AG09309 (cell line): Measurements from ENCODE around the gene CPEB3.

Experiments used
- DNase-seq: peaks from one replicate; pipeline ENCODE4 v3.0.0-alpha.2; 2010; ENCODE audit warnings: low read depth
- H3K4me3 ChIP-seq: 2 replicates; pipeline ENCODE4 v1.5.1; 2011; ENCODE audit warnings: mild to moderate bottlenecking, low read depth, low read length, moderate library complexity; ENCODE audit not compliant: control insufficient read depth
- CTCF ChIP-seq: IDR thresholded peaks from 2 replicates; pipeline ENCODE4 v1.5.1; 2011; ENCODE audit warnings: mild to moderate bottlenecking, low read depth, low read length, inconsistent platforms; ENCODE audit not compliant: insufficient read depth, control insufficient read depth; ENCODE audit errors: missing control alignments

Gene CPEB3

DNA sequence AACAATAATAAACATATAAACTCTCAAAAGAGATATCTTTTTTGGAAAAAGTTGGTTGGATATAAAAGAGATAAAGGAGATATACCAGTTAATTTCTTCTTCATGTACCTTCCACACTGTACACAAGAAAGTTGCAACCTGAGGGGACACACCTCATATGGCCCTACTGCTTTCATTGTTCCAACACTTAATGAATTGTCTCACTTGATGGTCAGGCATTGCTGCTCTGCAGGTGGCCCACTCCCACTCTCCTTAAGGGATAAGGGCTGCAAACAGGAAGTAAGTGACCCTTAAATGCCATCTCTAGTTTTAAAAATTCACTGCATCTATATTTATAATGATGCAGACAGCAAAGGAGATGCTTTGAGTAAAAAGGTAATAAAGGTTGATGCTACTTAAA is 215.0 kb downstream of the CPEB3 start:
- no peak overlapping the region for H3K4me3 ChIP-seq
- DNase-seq = no peak
- TF ChIP-seq CTCF = no peak

GRCh38 chr10:92074126-92074887 is 216.6 kb downstream of the CPEB3 start:
- DNase-seq = no peak
- H3K4me3 ChIP-seq = no peak overlapping the region
- TF ChIP-seq CTCF = peak; percentile 18

DNA sequence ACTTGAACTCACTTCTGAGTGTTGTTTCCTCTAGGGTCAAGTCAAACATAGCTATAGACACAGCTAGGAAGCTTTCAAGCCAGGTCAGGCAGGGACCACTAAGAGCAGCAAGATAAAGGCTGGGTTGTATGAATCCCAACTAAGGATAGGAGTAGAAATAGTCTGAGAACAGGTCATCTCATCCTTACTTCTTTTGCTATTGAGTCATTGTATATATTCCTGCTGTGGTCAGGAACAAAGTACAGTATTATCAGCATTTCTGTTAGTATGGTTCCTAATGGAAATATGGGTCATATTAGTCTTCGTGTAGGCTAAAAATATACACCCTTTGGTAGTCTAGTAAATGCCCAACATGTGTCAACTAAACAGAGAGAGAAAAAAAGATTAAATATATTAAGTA is 222.0 kb downstream of the CPEB3 start:
- DNase-seq = no peak
- no peak overlapping the region for H3K4me3 ChIP-seq
- TF ChIP-seq CTCF = no peak

DNA sequence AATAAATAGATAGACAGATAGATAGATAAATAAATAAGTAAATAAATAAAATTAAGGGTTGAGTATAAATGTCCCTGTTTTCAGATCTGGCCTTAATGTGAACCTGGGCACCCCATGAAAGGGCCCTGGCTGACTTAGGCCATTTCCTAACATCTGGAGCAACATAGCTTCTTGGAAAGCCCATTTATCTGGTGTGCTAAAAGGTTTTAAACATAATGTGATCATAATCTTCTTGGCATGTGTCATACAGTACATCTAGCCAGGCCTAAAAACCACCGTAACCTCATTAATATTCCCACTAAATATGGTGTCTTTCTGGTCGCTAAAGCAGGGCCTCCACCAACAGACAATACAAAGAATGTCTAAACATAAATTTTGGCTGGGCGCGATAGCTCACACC is 224.5 kb downstream of the CPEB3 start:
- H3K4me3 ChIP-seq = no peak overlapping the region
- no peak for DNase-seq
- TF ChIP-seq CTCF = no peak

- TF ChIP-seq CTCF = no peak
- H3K4me3 ChIP-seq = no peak overlapping the region
- no peak for DNase-seq
Observed at GRCh38 chr10:92064506-92064905, 226.4 kb downstream of the CPEB3 start.

DNA sequence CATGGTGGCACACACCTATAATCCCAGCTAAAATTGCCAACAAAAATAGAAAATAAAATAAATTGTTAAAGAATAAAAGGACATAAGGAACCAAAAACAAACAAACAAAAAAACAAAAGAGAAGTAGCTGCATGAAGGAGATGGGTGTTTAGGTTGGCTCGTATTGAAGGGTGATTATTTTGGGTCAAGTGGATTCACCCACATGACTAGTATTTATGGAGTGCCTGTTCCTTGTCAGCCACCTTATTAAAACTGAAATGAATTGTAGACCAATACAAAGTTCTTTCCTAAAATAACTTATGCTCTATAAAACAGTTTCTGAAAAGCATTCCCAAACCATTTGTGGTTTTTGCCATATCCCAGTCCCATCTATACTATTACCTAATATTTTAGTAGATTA is 228.6 kb downstream of the CPEB3 start:
- DNase-seq = no peak
- H3K4me3 ChIP-seq = no peak overlapping the region
- TF ChIP-seq CTCF = no peak
